GM18861 (cell line): ENCODE measurements around the gene PRTFDC1.
"Not testable (repeated sequence)": the region's sequence is repeated elsewhere in the genome, so short reads cannot be mapped to it uniquely, and the experiment has no call there.

Source experiments
- ATAC-seq: cut with Tn5 transposase; IDR thresholded peaks from one replicate; pipeline ENCODE4 v1.9.1; 2021; ENCODE audit not compliant: unreplicated experiment

The PRTFDC1 gene

DNA sequence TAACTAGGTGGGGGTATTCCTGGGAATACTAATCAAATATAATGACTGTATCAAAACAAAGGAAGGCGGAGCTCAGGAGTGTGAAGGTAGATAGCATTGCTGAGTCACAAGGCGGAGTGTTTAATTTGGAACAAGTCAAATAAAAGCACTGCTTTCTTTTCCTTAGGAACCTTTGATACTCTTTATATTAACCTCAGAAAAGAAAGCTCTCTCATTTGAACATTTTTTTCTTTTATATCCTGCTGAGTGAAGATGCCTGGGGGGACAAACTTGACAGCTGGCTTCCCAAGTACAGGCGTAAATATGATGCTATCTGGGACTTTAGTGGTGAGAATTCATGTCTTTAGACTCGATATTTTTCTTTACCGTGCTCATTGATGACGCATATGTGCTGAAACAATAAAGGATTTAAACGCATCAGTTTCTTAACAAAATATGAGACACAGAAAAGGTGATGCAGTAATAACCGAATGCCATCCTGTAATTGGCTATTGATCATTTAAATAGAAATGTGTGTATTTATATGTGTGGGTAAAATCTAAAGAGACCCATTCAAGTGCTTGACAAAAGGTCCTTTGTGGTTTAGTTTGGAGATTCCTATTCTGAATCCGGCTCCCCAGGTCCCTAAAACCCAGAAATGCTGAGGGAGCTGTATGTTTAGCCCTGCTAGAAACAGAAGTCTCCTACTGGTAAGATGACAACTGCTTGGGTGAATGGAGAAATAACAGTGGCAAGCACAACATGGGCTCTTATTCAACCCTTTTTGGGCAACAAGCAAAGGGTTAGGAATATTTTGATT, 102.7 kb downstream of the PRTFDC1 start:
- no peak for ATAC-seq

- no peak for ATAC-seq
These were observed 103.4 kb downstream of the PRTFDC1 start for GRCh38 chr10:24849051-24849450.

GRCh38 chr10:24848195-24848594, 104.2 kb downstream of the PRTFDC1 start:
- no peak for ATAC-seq

DNA sequence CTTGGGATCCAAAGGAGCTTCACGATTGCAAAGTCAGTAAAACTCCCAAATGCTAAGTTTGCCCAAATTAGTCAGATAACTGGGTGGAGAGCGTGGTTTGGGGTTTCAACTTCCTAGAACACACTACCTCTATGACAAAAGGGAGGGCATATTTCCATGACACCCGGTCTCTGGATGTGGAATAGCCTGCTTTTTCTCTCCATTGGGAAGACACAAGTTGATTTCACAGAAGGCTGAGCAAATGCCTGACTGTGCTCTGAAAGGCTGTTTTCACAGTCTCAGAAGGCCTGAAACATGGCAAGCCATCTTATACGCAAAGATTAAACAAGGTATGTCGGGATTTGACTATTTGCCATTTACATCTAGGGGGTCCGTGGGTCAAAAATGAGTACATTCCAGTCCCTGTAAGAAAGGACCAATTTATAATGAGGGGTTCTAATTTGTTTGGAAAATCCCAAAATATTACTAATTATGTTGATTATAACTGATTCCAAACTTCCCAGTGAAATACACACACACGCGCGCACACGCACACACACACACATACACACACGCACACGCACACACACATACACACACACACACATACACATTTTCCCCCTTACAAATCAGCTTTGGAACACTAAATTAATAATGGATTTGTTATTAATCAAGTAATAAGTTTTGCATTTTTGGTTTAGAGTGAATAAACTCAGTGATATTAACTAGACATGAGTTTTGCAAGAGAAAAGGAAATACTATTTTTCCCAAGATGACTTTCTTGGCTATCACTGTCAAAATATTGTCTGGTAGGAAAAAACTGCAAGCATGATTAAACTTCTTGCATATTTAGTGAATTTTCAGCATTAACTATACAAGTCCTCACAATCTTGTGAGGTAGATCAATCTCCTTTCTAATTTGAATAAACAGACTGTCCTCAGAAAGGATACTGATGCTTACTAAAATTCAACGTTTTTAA, 105.0 kb downstream of the PRTFDC1 start:
- ATAC-seq: no peak

- ATAC-seq: no peak
These were observed 107.7 kb downstream of the PRTFDC1 start for GRCh38 chr10:24844742-24845141.

DNA sequence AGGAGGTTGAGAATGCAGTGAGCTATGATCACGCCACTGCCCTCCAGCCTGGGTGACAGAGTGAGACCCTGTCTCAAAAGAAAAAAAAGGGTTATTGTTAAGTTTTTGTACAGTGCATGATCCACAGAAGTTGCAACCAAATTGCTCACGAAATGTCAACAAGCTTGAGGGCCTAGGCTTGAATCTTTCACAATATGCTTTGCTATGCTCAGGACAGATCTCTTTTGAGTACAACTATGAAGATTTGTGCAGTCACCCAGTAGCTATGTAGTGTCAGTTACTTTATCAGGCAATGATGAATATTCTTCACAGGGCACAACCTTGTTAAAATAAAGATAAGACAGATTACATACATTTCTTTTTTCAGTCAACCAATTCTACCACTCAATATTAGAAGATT, 109.2 kb downstream of the PRTFDC1 start:
- no peak for ATAC-seq

DNA sequence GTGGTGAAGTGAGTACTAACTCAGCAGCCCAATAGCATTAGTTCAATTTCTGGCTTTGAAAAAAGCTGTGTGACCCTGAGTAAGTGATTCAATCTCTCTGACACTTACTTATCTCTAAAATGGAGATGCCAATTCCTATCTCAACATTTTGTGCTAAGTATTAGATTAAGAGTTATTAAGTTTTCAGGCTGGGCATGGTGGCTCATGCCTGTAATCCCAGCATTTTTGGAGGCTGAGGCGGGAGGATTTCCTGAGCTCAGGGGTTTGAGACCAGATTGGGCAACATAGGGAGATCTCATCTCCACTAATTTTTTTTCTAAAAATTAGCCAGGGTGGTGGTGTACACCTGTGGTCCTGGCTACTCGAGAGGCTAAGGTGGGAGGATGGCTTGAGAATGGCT, 109.5 kb downstream of the PRTFDC1 start:
- no peak for ATAC-seq

- no peak for ATAC-seq
These were observed 110.9 kb downstream of the PRTFDC1 start for GRCh38 chr10:24841530-24841929.

- no peak for ATAC-seq
These were observed 111.6 kb downstream of the PRTFDC1 start for GRCh38 chr10:24840784-24841183.

GRCh38 chr10:24837781-24838180, 114.6 kb downstream of the PRTFDC1 start:
- ATAC-seq: not testable (repeated sequence)

- no peak for ATAC-seq
These were observed 117.5 kb downstream of the PRTFDC1 start for GRCh38 chr10:24834869-24835268.

GRCh38 chr10:24826009-24826408, 126.4 kb downstream of the PRTFDC1 start:
- ATAC-seq: no peak

DNA sequence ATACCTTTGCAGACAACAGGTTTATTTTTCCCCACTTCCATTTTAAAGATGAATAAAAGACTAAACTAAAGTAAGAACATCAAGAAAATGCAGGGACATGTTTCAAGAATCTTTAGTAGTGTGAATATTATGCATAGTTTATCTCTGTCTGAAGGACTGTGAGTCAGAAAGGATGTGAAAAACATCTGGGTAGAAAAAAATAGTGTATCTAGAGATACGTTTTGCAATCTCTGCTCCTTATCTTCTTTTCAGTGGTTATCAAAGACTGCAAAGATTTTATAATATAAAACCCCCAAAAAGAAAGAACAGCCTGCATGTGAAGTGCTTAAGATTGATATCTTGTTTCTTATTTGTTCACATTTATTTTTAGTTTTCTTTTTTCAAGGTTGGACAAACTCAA, 126.9 kb downstream of the PRTFDC1 start:
- no peak for ATAC-seq

- no peak for ATAC-seq
These were observed 127.9 kb downstream of the PRTFDC1 start for GRCh38 chr10:24824536-24824935.

GRCh38 chr10:24824124-24824523, 128.3 kb downstream of the PRTFDC1 start:
- no peak for ATAC-seq

DNA sequence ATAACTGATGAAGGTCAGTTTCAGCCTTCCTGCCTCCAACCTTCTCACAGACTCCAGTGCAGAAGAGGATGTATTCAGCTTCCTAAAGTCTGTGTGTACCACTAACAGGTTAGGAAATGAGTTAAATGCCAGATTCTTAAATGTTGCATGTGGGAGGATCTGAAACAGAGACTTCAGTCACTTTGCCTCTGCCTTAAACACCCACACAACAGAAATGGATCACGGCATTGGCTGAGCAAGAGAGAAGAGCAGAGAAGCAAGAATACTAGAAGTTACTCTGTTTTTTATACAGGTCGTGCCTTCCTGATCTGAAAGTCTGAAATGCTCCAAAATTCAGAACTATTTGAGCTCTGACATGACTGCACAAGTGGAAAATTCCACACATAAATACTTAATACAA, 129.8 kb downstream of the PRTFDC1 start:
- peak; percentile 72 for ATAC-seq

- no peak for ATAC-seq
These were observed 130.4 kb downstream of the PRTFDC1 start for GRCh38 chr10:24821986-24822385.

DNA sequence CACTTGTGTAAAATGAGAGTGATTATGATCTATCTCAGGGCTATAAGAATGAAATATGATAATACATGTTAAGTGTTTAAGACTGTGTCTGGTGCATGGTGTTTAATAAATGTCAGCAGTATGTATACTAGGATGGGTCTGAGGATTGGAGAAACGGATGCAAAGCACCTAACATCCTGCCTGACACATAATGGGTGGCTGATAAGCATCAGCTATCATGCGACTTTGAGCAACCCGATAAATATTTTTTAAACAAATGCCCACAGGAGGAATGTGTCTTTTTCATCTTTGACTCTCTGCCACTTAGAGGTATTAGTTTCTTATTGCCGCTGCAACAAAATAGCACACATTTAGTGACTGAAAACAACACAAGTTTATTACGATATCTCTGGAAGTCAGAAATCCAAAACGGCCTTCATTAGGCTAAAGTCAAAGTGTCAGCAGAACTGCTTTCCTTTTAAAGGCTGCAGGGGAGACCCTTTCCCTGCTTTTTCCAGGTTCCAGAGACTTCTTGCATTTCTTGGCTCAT, 135.5 kb downstream of the PRTFDC1 start:
- no peak for ATAC-seq

DNA sequence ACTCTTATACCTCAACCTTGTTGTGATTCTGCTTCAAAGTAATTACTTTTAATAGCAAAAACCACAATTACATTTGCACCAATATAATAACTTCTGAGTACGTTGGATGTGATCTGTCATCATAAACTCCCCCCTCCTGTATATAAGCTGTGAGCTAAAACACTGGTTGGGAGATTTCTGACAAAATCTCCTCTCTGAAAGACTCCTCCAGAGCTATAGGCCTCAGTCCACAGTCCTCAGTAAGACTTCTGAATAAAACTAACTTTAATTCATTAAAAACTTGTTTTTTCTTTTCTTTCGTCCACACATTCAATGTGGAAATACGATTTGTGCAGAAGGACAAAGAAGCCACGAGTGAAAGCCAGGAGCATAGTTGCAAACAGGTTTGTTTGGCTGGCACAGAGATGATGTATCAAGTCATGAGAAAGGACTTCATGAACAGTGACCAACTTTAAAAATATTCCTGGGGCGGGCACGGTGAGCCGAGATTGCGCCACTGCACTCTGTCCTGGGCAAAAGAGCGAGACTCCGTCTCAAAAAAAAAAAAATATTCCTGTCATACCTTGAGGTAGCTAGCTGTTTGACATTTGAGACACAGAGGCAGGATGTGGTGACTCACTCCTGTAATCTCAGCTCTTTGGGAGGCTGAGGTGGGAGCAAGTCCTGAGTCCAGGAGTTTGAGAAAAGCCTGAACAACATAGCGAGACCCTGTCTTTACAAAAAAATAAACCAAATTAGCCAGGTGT, 137.7 kb downstream of the PRTFDC1 start:
- ATAC-seq: no peak

DNA sequence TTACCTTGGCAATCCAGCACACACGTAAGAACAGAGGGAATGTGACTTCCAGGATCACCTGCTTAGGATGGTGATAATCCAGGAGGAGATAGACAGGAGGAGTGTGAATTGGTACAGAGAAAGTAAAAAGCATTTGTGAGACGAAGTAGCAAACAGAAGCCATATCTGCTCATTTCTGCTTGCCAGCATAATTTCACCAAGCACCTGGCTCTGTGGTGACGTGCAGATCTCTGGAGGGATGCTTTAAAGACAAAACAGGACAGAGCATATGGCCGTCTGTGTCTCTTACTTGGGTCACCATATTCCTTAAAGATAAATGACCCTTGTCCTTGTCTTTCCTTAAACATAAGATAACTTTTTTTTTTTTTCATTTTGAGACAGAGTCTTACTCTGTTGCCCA, 138.6 kb downstream of the PRTFDC1 start:
- no peak for ATAC-seq

DNA sequence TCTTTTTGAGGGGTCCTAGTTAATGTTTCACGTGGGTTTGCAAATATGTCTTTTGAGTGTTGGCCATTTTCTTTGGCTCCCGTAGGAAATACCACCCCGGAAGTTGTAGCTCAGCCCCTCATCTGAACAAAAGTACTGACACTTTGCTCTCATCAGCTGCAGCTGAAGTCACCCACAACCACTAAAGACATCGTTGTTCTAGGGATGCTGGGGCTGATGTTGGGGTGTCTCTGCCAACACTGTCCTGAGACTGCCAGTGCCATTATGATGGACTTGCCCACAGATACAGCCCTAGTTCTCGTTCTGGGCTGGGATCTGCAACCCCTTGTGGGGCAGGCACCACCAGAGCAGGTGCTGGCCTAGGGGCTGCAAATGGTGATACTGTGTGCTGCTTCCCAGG, 146.1 kb downstream of the PRTFDC1 start:
- ATAC-seq: no peak
